Lung (tissue), 16 donors: ENCODE measurements around the gene CHDH. TPM values are rescaled to one million over a fixed set of nuclear protein-coding genes. Genes with fewer than 3 reads are reported as not detected.

Source experiments
- ATAC-seq: fragments of 200-7000 bp; cut with Tn5 transposase; one replicate; pipeline ENCODE4 v1.9.1; 2020; ENCODE audit warnings: moderate number of reproducible peaks; ENCODE audit not compliant: insufficient read depth, low FRiP score
- DNase-seq, 3 donors: peaks; one replicate each; pipeline ENCODE4 v3.0.0-alpha.2; 2013 to 2017
- H3K27ac ChIP-seq, 2 donors: one replicate each; pipeline ENCODE4 v1.5.1; 2013; ENCODE audit warnings: mild to moderate bottlenecking in 2 of 2, moderate library complexity in 2 of 2, control low read depth in 1 of 2, inconsistent platforms in 1 of 2, low read depth in 1 of 2, low read length in 1 of 2
- H3K27me3 ChIP-seq, 3 donors: one replicate each; pipeline ENCODE4 v1.5.1; 2013; ENCODE audit warnings: low read length in 2 of 3; ENCODE audit not compliant: control insufficient read depth in 3 of 3, insufficient read depth in 3 of 3
- H3K36me3 ChIP-seq, 4 donors: one replicate each; pipeline ENCODE4 v1.5.1; 2013; ENCODE audit warnings: low read length in 4 of 4, mild to moderate bottlenecking in 1 of 4, moderate library complexity in 1 of 4; ENCODE audit not compliant: control insufficient read depth in 4 of 4, insufficient read depth in 4 of 4
- H3K4me1 ChIP-seq, 5 donors: one replicate each; pipeline ENCODE4 v1.5.1; 2013; ENCODE audit warnings: low read length in 5 of 5, mild to moderate bottlenecking in 2 of 5, moderate library complexity in 1 of 5; ENCODE audit not compliant: control insufficient read depth in 5 of 5, insufficient read depth in 5 of 5
- H3K4me3 ChIP-seq: one replicate; pipeline ENCODE4 v1.5.1; 2013; ENCODE audit warnings: mild to moderate bottlenecking, control low read depth, moderate library complexity
- H3K9ac ChIP-seq, 2 donors: one replicate each; pipeline ENCODE4 v1.5.1; 2013; ENCODE audit warnings: low read length in 2 of 2, control low read depth in 1 of 2; ENCODE audit not compliant: insufficient read depth in 1 of 2
- H3K9me3 ChIP-seq, 4 donors: one replicate each; pipeline ENCODE4 v1.5.1; 2013; ENCODE audit warnings: low read length in 3 of 4, mild to moderate bottlenecking in 1 of 4, moderate library complexity in 1 of 4; ENCODE audit not compliant: control insufficient read depth in 4 of 4, insufficient read depth in 3 of 4
- CTCF ChIP-seq: IDR thresholded peaks from 2 replicates; pipeline ENCODE4 v1.5.1; 2012; ENCODE audit warnings: mild to moderate bottlenecking; ENCODE audit errors: control extremely low read depth, extremely low read depth
- WGBS, 2 donors: extraction: QIAGEN DNeasy Blood & Tissue Kit; methylation state at CpG; one replicate each; pipeline ENCODE4 v1.1.7; 2013; 5-methylcytosine and 5-hydroxymethylcytosine counted together
- long read RNA-seq, 5 donors: transcript quantifications; one replicate each; lab custom pipeline, GENCODE V29; 2026
- polyA plus RNA-seq, 2 donors: library from polyadenylated mRNA; stranded (reverse); fragments of 200-250 nt; gene quantifications; one replicate each; pipeline ENCODE4 v1.2.1, GENCODE V29; 2013
- total RNA-seq, 2 donors: library from RNA; depleted of rRNA in 1 of 2; stranded (reverse); fragments of >200 nt in 1 of 2; gene quantifications; one replicate each; pipeline ENCODE4 v1.2.1, GENCODE V29; 2014 to 2021
- donor health status: control.
- donor health status: control.
- donor health status: Bipolar disorder and iron deficiency.
- donor health status: healthy.
- donor health status: DM: yes; HTN: yes; CAD: no.

Gene CHDH
- 10 to 100 TPM in 1 of 2 donors, 1 to 10 TPM in 1; 1.5 to 10.9 TPM for total RNA-seq
- polyA plus RNA-seq, result 1 to 10 TPM; 2.8 TPM
- long read RNA-seq, donor 1, full-length matches to known transcripts, result 1 of 1 reads
- long read RNA-seq, donor 1, partial matches to known transcripts, result 0 of 1 reads
- long read RNA-seq, donor 1, other reads (novel, unspliced or antisense), result 0 of 1 reads
- long read RNA-seq, donor 2, result 0 reads
- long read RNA-seq, donor 3, full-length matches to known transcripts, result 1 of 1 reads
- long read RNA-seq, donor 3, partial matches to known transcripts, result 0 of 1 reads
- long read RNA-seq, donor 3, other reads (novel, unspliced or antisense), result 0 of 1 reads
- long read RNA-seq, donor 4, result 0 reads
- long read RNA-seq, donor 5, full-length matches to known transcripts, result 1 of 1 reads
- long read RNA-seq, donor 5, partial matches to known transcripts, result 0 of 1 reads
- long read RNA-seq, donor 5, other reads (novel, unspliced or antisense), result 0 of 1 reads

- Histone ChIP-seq H3K4me1 (peaks cover 0 to 20% (median 7%) of the 10 kb centered on the region in 5 donors), H3K9me3 (no peaks in the 10 kb centered on the region), H3K36me3 (no peaks in the 10 kb centered on the region), H3K27me3 (peaks cover 0 to 9% (median 8%) of the 10 kb centered on the region in 3 donors), H3K4me3 (peak within 1 kb of the TSS; percentile 58), H3K9ac (peak within 1 kb of the TSS; percentile 43 to 47), H3K27ac (peak within 1 kb of the TSS; percentile 22 to 83)
- 3% methylated on average over 67 to 91 of the region's 91 CpGs for WGBS, 2 donors
- TF ChIP-seq CTCF, result no peak
- peak; percentile 86 for ATAC-seq
- DNase-seq, result peak; percentile 53 to 74 (median 71)
These were observed at the start of gene CHDH, which contains the start of gene IL17RB for GRCh38 chr3:53846134-53846850. CHDH (minus strand) TSS chr3:53846419; CDS start chr3:53824008, 22,411 bp downstream. IL17RB (plus strand) TSS chr3:53846568; CDS start chr3:53846589, 21 bp downstream.

- H3K4me3 ChIP-seq, result peak overlapping the region; percentile 28
- DNase-seq, result peak in 1 of 3 donors; percentile 14
- peak overlapping the region in 1 of 2 donors; percentile 90 for H3K9ac ChIP-seq
- H3K27me3 ChIP-seq, result peaks cover 0 to 24% (median 19%) of the 10 kb centered on the region in 3 donors
- 62 to 68% methylated on average over 4 of the region's 4 CpGs for WGBS, 2 donors
- ATAC-seq, result no peak
- peak overlapping the region; percentile 80 to 91 for H3K27ac ChIP-seq
- H3K9me3 ChIP-seq, result no peaks in the 10 kb centered on the region
- no peak for TF ChIP-seq CTCF
- peaks cover 0 to 6% (median 3%) of the 10 kb centered on the region in 4 donors for H3K36me3 ChIP-seq
- peaks cover 0 to 18% (median 4%) of the 10 kb centered on the region in 5 donors for H3K4me1 ChIP-seq
These were observed 46.0 kb upstream of the CHDH start for GRCh38 chr3:53892286-53892637.

- TF ChIP-seq CTCF, result no peak
These were observed 45.5 kb upstream of the CHDH start, which contains the start of gene SELENOK for GRCh38 chr3:53891497-53892285. SELENOK (minus strand) TSS chr3:53891859.

More at GRCh38 chr3:53891497-53892285, 45.5 kb upstream of the CHDH start, which contains the start of gene SELENOK:
- Histone ChIP-seq H3K9ac (peak within 1 kb of the TSS; percentile 97 to 98), H3K27ac (peak within 1 kb of the TSS; percentile 95 to 99), H3K4me3 (peak within 1 kb of the TSS; percentile 99), H3K4me1 (peaks cover 0 to 18% (median 4%) of the 10 kb centered on the region in 5 donors), H3K9me3 (no peaks in the 10 kb centered on the region), H3K36me3 (peaks cover 0 to 12% (median 6%) of the 10 kb centered on the region in 4 donors), H3K27me3 (peaks cover 0 to 21% (median 17%) of the 10 kb centered on the region in 3 donors)
- DNase-seq (peak; percentile 99 to 100 (median 100)), ATAC-seq (peak; percentile 98)
- 1% methylated on average over 73 of the region's 73 CpGs for WGBS, 2 donors
